Coronary artery (tissue), 2 donors: ENCODE results near the gene SEPTIN3.

ENCODE experiments used
- DNase-seq: peaks from one replicate; pipeline ENCODE4 v3.0.0-alpha.2; 2017; ENCODE audit warnings: low spot score
- H3K27ac ChIP-seq, 2 donors: fragments of 200-600 bp; sonication (generic); one replicate each; pipeline ENCODE4 v1.5.1; 2016 to 2019
- H3K4me3 ChIP-seq: fragments of 200-600 bp; sonication (generic); 2 replicates; pipeline ENCODE4 v1.5.1; 2016; ENCODE audit warnings: mild to moderate bottlenecking, moderate library complexity
- TF ChIP-seq, protein P1 (sequence below): fragments of 200-600 bp; sonication (generic); IDR thresholded peaks from one replicate; pipeline ENCODE4 v1.5.1; 2019; ENCODE audit warnings: antibody characterized with exemption

The SEPTIN3 gene

GRCh38 chr22:42016111-42016510 lies 46.9 kb downstream of the SEPTIN3 start:
- Histone ChIP-seq H3K4me3 (no peak overlapping the region), H3K27ac (no peak overlapping the region)
- TF ChIP-seq, protein P1, sequence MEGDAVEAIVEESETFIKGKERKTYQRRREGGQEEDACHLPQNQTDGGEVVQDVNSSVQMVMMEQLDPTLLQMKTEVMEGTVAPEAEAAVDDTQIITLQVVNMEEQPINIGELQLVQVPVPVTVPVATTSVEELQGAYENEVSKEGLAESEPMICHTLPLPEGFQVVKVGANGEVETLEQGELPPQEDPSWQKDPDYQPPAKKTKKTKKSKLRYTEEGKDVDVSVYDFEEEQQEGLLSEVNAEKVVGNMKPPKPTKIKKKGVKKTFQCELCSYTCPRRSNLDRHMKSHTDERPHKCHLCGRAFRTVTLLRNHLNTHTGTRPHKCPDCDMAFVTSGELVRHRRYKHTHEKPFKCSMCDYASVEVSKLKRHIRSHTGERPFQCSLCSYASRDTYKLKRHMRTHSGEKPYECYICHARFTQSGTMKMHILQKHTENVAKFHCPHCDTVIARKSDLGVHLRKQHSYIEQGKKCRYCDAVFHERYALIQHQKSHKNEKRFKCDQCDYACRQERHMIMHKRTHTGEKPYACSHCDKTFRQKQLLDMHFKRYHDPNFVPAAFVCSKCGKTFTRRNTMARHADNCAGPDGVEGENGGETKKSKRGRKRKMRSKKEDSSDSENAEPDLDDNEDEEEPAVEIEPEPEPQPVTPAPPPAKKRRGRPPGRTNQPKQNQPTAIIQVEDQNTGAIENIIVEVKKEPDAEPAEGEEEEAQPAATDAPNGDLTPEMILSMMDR: no peak
- no peak for DNase-seq

DNA sequence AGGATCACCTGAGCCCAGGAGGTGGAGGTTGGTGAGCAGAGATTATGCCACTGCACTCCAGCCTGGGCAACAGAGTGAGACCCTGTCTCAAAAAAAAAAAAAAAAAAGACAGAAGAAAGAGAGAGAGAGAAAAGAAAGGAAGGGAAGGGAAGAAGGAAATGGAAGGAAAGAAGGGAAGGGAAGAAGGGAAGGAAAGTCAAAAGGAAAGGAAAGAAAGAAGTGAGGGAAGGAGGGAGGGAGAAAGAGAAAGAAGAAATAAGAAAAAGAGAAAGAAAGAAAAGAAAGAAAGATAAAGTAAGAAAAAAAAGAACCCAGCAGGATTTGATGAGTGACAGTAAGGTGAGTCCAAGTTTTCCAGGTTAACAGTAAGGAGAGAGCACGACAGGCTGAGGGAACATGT lies 49.0 kb downstream of the SEPTIN3 start:
- DNase-seq: no peak
- no peak overlapping the region for H3K27ac ChIP-seq
- no peak overlapping the region for H3K4me3 ChIP-seq
- TF ChIP-seq, protein P1: no peak
